GM10266 (cell line): ENCODE measurements around the gene KCNH6.

Source experiments
- DNase-seq: peaks from one replicate; pipeline ENCODE4 v3.0.0; 2012; ENCODE audit errors: extremely low spot score
- TF ChIP-seq, protein P1 (sequence below): IDR thresholded peaks from 2 replicates; pipeline ENCODE4 v1.5.1; 2012; ENCODE audit warnings: mild to moderate bottlenecking, low read depth; ENCODE audit not compliant: control insufficient read depth, insufficient read depth; ENCODE audit errors: missing control alignments

KCNH6 gene, protein sequence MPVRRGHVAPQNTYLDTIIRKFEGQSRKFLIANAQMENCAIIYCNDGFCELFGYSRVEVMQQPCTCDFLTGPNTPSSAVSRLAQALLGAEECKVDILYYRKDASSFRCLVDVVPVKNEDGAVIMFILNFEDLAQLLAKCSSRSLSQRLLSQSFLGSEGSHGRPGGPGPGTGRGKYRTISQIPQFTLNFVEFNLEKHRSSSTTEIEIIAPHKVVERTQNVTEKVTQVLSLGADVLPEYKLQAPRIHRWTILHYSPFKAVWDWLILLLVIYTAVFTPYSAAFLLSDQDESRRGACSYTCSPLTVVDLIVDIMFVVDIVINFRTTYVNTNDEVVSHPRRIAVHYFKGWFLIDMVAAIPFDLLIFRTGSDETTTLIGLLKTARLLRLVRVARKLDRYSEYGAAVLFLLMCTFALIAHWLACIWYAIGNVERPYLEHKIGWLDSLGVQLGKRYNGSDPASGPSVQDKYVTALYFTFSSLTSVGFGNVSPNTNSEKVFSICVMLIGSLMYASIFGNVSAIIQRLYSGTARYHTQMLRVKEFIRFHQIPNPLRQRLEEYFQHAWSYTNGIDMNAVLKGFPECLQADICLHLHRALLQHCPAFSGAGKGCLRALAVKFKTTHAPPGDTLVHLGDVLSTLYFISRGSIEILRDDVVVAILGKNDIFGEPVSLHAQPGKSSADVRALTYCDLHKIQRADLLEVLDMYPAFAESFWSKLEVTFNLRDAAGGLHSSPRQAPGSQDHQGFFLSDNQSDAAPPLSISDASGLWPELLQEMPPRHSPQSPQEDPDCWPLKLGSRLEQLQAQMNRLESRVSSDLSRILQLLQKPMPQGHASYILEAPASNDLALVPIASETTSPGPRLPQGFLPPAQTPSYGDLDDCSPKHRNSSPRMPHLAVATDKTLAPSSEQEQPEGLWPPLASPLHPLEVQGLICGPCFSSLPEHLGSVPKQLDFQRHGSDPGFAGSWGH

GRCh38 chr17:63523253-63523855 is at the start of gene KCNH6:
TSS of gene KCNH6 (plus strand) at chr17:63523358. CDS start at chr17:63523414, 56 bp downstream.
- TF ChIP-seq, protein P1, sequence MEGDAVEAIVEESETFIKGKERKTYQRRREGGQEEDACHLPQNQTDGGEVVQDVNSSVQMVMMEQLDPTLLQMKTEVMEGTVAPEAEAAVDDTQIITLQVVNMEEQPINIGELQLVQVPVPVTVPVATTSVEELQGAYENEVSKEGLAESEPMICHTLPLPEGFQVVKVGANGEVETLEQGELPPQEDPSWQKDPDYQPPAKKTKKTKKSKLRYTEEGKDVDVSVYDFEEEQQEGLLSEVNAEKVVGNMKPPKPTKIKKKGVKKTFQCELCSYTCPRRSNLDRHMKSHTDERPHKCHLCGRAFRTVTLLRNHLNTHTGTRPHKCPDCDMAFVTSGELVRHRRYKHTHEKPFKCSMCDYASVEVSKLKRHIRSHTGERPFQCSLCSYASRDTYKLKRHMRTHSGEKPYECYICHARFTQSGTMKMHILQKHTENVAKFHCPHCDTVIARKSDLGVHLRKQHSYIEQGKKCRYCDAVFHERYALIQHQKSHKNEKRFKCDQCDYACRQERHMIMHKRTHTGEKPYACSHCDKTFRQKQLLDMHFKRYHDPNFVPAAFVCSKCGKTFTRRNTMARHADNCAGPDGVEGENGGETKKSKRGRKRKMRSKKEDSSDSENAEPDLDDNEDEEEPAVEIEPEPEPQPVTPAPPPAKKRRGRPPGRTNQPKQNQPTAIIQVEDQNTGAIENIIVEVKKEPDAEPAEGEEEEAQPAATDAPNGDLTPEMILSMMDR, result no peak
- DNase-seq, result no peak

DNA sequence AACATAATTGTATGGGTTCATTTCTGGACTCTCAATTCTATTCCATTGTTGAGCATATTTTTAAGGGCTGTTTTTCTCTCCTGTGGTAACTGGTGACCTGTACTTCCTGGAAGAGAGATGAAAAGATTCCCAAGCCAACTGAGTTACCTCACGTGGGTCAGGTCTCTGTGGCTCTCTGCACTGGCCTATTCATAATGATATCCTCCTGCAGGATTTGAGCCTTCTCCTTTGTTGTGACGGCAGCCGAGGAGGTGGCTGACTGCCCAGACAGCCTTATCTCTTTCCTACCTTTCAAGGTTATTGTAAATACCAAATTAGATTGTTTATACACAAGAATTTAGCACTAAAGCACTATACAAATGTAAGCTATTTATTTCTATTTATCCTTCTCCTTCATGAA is 49.0 kb upstream of the KCNH6 start:
- no peak for DNase-seq
- TF ChIP-seq, protein P1, result no peak

DNA sequence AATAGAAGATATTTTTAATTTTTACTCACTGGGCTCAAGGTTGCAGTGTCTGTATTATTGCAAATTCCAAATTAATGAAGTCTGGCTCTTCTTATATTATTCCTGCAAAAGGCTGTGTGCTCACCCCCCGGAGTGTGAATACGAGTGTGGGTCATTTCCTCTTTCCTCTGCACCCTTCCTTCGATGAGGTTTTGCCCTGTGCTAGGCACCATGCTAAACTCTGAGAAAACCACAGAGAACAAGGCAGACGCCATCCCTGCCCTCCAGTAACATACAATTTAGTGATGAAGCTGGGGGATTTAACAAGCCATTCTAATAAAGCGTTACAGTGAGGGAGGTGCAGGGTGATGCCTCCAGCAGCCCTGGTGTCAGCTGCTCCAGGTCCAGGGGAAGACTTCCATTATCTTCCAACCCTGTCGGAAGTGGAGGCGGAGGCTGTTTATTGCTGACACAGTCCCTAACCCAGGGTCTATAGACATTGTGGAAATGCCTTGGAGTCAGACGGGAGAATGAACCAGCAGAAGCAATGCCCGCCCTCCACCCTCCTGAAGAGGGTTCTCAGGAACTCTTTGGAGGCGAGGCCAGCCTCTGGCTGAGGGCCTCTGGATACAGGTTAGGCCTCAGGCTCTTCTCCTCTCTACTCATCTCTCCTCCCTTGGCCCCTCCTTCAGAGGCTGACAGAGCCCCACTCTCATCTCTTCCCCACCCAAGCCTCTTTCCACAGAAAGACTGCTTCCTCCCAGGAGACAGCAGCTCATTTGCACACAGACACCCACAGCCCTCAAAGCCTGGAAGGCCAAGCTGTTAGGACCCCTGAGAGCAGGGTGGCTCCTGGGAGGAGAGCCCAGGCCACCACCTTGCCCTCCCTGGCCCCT is 48.3 kb upstream of the KCNH6 start:
- TF ChIP-seq, protein P1, result no peak
- DNase-seq, result no peak

DNA sequence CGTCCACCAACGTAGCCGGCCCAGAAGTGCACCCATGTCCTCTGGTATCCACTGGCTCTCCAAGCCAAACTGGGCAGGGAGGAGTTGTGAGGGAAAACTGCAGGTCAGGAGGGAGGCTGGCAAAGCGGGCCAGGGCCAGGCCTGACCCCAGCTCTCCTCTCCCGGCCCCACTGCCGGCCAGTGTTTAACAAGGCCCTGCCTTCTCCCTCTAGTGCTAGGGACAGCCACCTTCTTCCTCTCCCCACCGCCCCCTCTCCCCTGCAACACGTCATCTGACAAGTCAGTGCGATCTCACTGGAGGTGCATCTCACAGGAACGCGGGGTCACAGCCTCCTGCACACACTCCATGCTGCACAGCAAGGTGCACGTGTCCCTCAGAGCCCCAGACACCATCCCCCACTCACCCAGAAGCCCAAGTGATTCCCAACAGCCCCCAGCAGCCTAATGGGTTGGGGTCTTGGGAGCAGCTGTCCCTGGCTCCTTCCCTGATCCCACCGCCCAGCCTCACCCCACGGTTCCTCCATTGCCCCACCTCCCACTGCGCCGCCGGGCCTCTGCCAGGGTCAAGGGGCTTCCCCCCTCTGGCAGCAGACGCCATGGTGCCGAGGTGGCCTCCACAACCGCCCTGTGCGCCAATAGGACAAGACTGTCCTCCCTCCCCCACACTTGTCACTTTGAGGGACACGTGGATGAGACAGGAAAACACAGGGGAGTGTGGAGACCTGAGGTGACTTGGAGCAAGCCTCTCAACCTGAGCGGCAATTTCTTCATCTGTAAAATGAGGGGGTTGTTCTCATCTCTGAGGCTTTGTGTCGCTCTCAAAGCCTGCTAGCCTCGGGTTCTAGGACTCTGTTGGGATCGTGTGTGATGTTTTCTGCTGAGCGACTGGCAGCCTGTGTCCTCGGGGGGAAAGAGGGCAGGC is 47.4 kb upstream of the KCNH6 start:
- TF ChIP-seq, protein P1, result no peak
- DNase-seq, result no peak

- peak; percentile 53 for DNase-seq
These were observed 46.7 kb upstream of the KCNH6 start for GRCh38 chr17:63476459-63476853.

More at GRCh38 chr17:63476459-63476853, 46.7 kb upstream of the KCNH6 start:
- TF ChIP-seq, protein P1, result no peak
